GM23248 (cell line): Measurements from ENCODE around the gene KLK3.
"Not testable (repeated sequence)": the region's sequence is repeated elsewhere in the genome, so short reads cannot be mapped to it uniquely, and the experiment has no call there.

Experiments
- EZH2 ChIP-seq: fragments of 200-600 bp; sonication (generic); IDR thresholded peaks from 2 replicates; pipeline ENCODE4 v1.6.1; 2018; ENCODE audit warnings: antibody characterized with exemption, mild to moderate bottlenecking; ENCODE audit not compliant: insufficient read depth, poor library complexity, severe bottlenecking
- EZH2phosphoT487 ChIP-seq: fragments of 200-600 bp; sonication (generic); IDR thresholded peaks from 2 replicates; pipeline ENCODE4 v1.6.1; 2018; ENCODE audit warnings: antibody characterized with exemption, moderate library complexity, mild to moderate bottlenecking, low read depth; ENCODE audit not compliant: insufficient read depth

GRCh38 chr19:50896089-50896590, 41.4 kb downstream of the KLK3 start:
- not testable (repeated sequence) for TF ChIP-seq EZH2, EZH2phosphoT487
